Type B pancreatic cell (in vitro differentiated cells): Measurements from ENCODE around the gene SKIC8. TPM values are rescaled to one million over a fixed set of nuclear protein-coding genes. Genes with fewer than 3 reads are reported as not detected.
A peak's percentile ranks its signal among the peaks of the same experiment; 100 is the strongest.

Experiments used
- DNase-seq: peaks from one replicate; pipeline ENCODE4 v3.0.0; 2021; ENCODE audit warnings: mixed read lengths; ENCODE audit not compliant: unreplicated experiment; ENCODE audit errors: extremely low spot score
- H3K27ac Mint-ChIP-seq: 2 replicates; pipeline ENCODE4 v1.8.0; 2021; ENCODE audit warnings: mild to moderate bottlenecking, mixed read lengths
- H3K27me3 Mint-ChIP-seq: 2 replicates; pipeline ENCODE4 v1.8.0; 2021; ENCODE audit warnings: mixed read lengths
- H3K36me3 Mint-ChIP-seq: 2 replicates; pipeline ENCODE4 v1.8.0; 2021; ENCODE audit warnings: mixed read lengths
- H3K4me1 Mint-ChIP-seq: one replicate; pipeline ENCODE4 v1.8.0; 2021; ENCODE audit warnings: mixed read lengths; ENCODE audit not compliant: unreplicated experiment
- H3K4me3 Mint-ChIP-seq: 2 replicates; pipeline ENCODE4 v1.8.0; 2021; ENCODE audit warnings: mild to moderate bottlenecking, mixed read lengths
- H3K9me3 Mint-ChIP-seq: 2 replicates; pipeline ENCODE4 v1.8.0; 2021; ENCODE audit warnings: mixed read lengths
- CTCF ChIP-seq: fragments of 200-600 bp; sonication (generic); conservative IDR thresholded peaks from 2 replicates; pipeline ENCODE4 v1.5.0; 2021; ENCODE audit warnings: antibody characterized with exemption, mild to moderate bottlenecking
- total RNA-seq: library from RNA; stranded (reverse); gene quantifications from 2 replicates; pipeline ENCODE4 v1.2.1, GENCODE V29; 2021; ENCODE audit warnings: low replicate concordance

Gene SKIC8
- total RNA-seq, 1 donor from 2014 or later: 54.4 TPM

DNA sequence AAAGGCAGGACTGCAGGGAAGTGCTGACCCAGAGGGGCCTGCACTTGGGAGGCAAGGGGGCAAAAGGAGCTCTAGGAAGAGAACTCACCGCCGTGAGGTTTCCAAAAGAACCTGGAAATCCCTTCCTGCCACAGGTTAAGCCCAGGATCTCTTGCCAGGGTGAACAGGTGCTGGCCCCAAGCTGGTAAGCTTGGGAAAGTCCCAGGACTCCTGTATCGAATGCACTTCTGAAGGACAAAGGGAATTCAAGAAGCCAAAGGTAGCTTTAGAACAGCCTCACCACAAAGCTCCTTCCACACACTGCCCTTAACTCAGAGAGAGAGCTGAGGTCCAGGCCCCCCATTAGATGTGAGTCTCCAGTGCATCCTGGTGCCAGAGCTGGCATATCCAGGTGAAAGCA is 11.9 kb upstream of the SKIC8 start:
- Mint-ChIP-seq H3K9me3 (no peaks in the 10 kb centered on the region), H3K27ac (no peak overlapping the region), H3K4me1 (peaks cover 28% of the 10 kb centered on the region), H3K36me3 (no peaks in the 10 kb centered on the region), H3K27me3 (peaks cover 10% of the 10 kb centered on the region), H3K4me3 (no peak overlapping the region)
- DNase-seq: no peak
- TF ChIP-seq CTCF: no peak

DNA sequence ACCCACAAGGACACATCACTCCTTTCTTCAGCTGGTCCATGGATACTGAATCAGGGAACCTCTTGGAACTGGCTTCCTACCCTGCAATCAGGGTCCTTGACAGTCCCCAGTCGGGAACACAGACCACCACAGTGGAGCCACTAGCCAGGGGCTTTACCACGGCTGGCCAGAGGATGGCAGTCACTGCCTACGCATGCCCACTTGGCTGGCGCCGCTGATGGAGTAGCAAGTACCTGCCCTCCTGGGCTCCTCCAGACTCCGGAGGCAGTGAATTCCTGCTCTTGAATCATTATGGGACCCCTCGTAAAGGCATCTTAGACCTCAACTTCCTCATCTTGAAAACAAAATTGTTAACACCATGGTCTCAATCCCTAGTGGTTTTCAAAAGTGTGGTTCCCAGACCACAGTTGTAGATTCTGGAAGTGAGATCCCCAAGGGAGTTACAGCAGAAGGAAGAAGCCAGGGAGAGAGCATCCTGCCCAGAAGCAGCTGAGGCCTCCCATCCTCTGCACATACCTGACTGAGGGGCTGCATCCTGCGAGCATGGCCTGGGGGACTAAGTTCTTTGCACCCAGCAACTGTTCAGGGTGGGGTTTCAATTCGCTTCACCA is 9.1 kb upstream of the SKIC8 start:
- H3K36me3 Mint-ChIP-seq: no peaks in the 10 kb centered on the region
- TF ChIP-seq CTCF: peak; percentile 99
- peak overlapping the region; percentile 48 for H3K27ac Mint-ChIP-seq
- peaks cover 24% of the 10 kb centered on the region for H3K4me1 Mint-ChIP-seq
- H3K4me3 Mint-ChIP-seq: no peak overlapping the region
- peak; percentile 89 for DNase-seq
- peaks cover 10% of the 10 kb centered on the region for H3K27me3 Mint-ChIP-seq
- no peaks in the 10 kb centered on the region for H3K9me3 Mint-ChIP-seq

DNA sequence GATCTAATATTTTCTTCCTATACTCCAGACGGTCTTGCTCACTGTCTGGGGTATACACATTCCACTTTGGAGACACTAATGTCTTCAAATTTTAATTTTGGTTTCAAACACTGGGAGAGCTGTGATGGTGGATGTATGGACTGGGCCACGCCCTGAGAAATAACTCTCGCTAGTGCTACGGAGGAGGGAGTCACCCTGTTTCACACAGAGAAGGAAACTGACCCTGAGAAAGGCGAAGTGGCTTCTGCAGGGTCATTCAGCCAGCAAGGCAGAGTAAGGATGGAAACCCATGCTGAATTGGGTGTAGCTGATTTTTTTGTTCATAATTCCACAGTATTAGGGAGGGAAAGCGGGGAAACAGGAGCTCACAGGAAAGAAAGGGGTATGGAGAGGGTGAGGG is 8.6 kb upstream of the SKIC8 start:
- no peak for DNase-seq
- peaks cover 21% of the 10 kb centered on the region for H3K4me1 Mint-ChIP-seq
- no peak overlapping the region for H3K4me3 Mint-ChIP-seq
- TF ChIP-seq CTCF: no peak
- H3K9me3 Mint-ChIP-seq: no peaks in the 10 kb centered on the region
- H3K27ac Mint-ChIP-seq: peak overlapping the region; percentile 48
- H3K36me3 Mint-ChIP-seq: no peaks in the 10 kb centered on the region
- H3K27me3 Mint-ChIP-seq: peaks cover 10% of the 10 kb centered on the region

DNA sequence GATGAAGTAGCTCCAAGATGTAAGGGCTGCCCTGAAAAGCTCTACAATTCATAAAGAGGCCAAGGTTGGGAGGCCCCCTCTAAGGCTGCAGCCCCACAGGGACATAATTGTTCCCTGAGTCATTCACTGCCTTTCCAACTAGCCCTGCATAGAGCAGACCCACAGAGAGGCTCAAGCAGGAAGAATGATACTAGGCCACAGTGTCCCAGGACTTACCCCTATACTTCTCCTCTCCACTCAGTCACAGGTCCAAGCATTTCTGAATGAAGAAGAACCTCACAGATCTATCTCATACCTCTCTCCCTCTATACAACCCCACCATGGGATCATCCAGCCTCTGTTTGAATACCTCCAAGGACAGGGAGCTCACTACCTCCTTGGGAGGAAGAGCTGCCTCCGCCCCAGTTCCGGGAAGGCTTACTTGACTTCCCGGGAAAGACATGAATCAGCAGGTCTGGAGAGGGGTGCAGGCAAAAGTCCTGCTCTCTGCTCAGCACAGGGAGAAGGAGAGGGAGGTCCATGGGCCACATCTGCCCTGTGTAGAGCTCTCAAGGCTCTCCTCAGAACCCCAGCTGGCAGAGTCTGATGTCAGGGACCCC is 6.9 kb upstream of the SKIC8 start:
- H3K9me3 Mint-ChIP-seq: no peaks in the 10 kb centered on the region
- H3K4me1 Mint-ChIP-seq: peaks cover 17% of the 10 kb centered on the region
- no peak for TF ChIP-seq CTCF
- H3K36me3 Mint-ChIP-seq: no peaks in the 10 kb centered on the region
- DNase-seq: no peak
- no peak overlapping the region for H3K27ac Mint-ChIP-seq
- no peak overlapping the region for H3K4me3 Mint-ChIP-seq
- peaks cover 6% of the 10 kb centered on the region for H3K27me3 Mint-ChIP-seq

DNA sequence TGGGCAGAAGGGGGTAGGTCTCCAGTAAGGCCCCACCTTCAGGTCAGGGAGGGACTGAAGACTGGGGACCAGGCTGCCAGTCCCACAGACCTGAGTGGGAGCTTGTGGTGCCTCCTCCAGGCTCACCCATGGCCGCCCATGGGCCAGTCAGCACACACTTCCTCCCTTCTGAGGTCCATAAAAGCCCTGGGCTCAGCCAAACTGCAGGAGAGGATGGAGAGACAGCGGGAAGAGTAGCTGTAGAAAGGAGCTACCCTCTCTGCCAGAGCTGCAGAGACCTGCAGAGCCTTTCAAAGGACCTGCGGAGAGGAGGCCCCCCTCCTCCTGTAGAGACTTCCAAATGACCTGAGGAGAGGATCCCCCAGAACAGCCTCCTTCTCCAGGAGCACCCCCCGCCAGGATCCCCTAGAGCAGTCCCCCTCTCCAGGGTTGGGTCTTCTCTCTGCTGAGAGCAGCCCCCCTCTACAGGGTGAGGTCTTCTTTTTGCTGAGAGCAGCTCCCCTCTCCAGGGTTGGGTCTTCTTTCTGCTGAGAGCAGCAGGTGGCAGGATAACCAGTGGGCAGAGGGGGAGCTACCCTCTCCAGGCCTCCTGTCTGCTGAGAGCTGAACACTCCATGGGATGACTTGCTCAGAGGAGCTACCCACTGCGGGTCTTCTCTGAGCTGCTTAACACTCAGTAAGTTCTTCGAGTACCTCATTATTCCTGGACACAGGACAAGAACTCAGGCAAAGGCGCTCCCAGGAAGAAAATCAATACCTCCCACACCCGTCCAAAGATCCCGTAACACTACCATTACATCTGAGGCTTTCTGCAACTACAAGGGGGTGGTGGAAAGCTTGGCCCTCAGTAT is 5.0 kb upstream of the SKIC8 start:
- Mint-ChIP-seq H3K27me3 (peaks cover 6% of the 10 kb centered on the region), H3K4me3 (no peak overlapping the region), H3K36me3 (no peaks in the 10 kb centered on the region), H3K4me1 (peaks cover 17% of the 10 kb centered on the region), H3K27ac (no peak overlapping the region), H3K9me3 (no peaks in the 10 kb centered on the region)
- no peak for TF ChIP-seq CTCF
- DNase-seq: no peak
